ENCODE data around the gene GNA15. TPM values are rescaled to one million over a fixed set of nuclear protein-coding genes. Genes with fewer than 3 reads are reported as not detected.

Gene GNA15
- total and polyA plus RNA-seq, 7 donors, result 0.55 to 6.0 (median 4.6) TPM

DNA sequence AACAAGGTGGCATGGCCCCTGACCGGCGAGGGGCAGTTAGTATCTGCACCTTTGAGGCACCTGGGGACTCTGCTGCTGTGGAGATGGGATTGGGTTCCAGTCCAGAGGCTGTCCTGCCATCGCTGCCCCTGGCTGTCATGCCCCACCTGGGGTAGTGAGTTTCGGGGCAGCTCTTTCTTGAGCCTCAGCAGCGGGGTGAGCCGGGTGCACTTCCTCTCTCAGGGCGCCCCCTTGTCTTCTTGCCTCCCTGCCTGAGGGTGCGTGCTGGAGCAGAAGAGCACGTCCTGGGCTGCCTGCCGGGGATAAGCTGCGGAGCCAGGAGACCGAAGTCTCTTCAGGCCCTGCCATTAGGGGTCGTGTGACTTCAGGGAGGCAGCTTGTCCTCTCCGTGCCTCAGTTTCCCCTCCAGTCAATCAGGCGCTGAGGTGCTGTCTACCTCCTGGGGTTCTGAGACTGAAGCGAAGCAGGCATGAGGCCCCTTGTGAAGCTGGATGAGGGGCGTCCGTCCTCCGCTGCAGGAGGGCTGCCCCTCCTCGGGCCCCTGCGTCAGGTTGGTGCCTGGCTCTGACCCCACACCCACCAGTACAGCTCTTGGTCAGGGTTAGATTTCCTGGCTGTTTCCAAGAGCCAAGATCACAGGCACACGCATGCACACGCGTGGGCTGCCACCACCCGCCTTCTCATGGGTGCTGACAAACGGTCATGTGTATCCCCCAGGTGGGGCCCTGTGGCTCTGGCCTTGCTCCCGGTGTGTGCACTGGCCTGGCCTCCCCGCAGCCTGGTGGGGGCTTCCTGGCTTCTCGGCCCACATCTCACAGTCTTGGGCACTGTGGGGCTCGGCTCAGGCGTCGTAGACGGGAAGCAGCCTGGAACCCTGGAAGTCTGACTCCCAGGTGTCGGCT lies 33.3 kb upstream of the GNA15 start:
- Histone ChIP-seq H3K36me3 (no peaks in the 10 kb centered on the region), H3K4me3 (no peak overlapping the region), H3K9me3 (no peaks in the 10 kb centered on the region), H3K27me3 (no peaks in the 10 kb centered on the region), H3K27ac (no peak overlapping the region), H3K4me1 (peaks cover 2 to 83% (median 59%) of the 10 kb centered on the region in 4 donors)
- DNase-seq, result no peak
- WGBS, 2 donors, result 84 to 90% methylated on average over 34 of the region's 34 CpGs
- intact Hi-C loops (cut with DNase I), result no loop called here
- no peak for TF ChIP-seq POLR2AphosphoS5 (IDR thresholded peaks at IDR 0.05)
- no peak for TF ChIP-seq POLR2A (IDR thresholded peaks at IDR 0.05)
- TF ChIP-seq, protein P1, sequence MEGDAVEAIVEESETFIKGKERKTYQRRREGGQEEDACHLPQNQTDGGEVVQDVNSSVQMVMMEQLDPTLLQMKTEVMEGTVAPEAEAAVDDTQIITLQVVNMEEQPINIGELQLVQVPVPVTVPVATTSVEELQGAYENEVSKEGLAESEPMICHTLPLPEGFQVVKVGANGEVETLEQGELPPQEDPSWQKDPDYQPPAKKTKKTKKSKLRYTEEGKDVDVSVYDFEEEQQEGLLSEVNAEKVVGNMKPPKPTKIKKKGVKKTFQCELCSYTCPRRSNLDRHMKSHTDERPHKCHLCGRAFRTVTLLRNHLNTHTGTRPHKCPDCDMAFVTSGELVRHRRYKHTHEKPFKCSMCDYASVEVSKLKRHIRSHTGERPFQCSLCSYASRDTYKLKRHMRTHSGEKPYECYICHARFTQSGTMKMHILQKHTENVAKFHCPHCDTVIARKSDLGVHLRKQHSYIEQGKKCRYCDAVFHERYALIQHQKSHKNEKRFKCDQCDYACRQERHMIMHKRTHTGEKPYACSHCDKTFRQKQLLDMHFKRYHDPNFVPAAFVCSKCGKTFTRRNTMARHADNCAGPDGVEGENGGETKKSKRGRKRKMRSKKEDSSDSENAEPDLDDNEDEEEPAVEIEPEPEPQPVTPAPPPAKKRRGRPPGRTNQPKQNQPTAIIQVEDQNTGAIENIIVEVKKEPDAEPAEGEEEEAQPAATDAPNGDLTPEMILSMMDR (IDR thresholded peaks at IDR 0.05), result no peak
- TF ChIP-seq EP300 (IDR thresholded peaks at IDR 0.05), result no peak

GRCh38 chr19:3104708-3104983 lies 31.2 kb upstream of the GNA15 start:
- TF ChIP-seq POLR2A (IDR thresholded peaks at IDR 0.05) (no peak), EP300 (IDR thresholded peaks at IDR 0.05) (no peak), POLR2AphosphoS5 (IDR thresholded peaks at IDR 0.05) (no peak)
- TF ChIP-seq, protein P1 (IDR thresholded peaks at IDR 0.05), result no peak
- intact Hi-C loops (cut with DNase I), result loop anchor here (1.0 to 2.0 kb wide), 2 partner anchors 28 to 142 kb away; no protein-coding TSS in a partner anchor
- no peaks in the 10 kb centered on the region for H3K27me3 ChIP-seq
- no peaks in the 10 kb centered on the region for H3K9me3 ChIP-seq
- H3K4me3 ChIP-seq, result no peak overlapping the region
- H3K4me1 ChIP-seq, result peaks cover 0 to 62% (median 41%) of the 10 kb centered on the region in 4 donors
- no peak for DNase-seq
- WGBS, 2 donors, result 43 to 48% methylated on average over 10 of the region's 10 CpGs
- no peaks in the 10 kb centered on the region for H3K36me3 ChIP-seq
- H3K27ac ChIP-seq, result peak overlapping the region in 2 of 4 donors; percentile 22 to 64

DNA sequence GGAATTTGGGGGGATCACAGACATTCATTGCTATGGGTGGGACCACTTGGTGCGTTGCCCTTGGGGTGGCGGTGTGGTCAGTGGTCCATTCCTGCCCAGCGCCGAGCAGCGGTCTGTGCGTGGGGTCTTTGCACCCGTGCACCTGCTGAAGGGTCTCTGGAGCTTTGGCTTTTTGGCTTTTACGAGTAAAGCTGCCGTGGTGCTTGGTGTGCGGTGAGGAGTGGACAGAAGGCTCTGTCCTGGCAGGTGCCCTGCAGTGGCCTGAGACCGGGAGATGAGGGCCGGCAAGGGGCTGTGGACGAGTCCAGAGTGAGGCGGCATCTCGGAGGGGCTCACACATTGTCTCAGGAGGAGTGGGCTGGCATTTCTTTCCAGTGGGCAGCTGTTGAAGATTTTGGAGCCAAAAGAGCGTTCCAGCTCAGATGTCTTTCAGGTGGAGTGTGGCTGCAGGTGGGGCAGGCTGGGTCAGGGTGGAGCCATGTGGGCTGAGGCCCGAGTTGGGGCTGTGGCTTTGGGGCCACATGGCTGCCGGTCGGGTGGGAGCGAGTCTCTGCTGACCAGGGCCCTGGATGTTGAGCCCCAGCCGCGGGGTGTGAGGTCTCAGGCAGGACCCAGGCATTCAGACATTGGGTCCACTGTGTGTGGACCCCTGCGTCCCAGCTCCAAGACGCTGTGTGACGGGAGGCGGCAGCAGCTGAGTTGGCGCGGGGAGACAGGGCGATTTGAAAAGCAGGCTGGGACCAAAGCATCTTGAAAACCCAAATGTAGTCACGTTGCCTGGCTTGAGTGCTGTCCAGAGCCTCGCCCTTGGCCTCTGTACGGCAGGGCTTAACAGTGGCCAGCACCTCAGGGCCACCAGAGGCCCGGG lies 30.0 kb upstream of the GNA15 start:
- H3K9me3 ChIP-seq, result no peaks in the 10 kb centered on the region
- H3K4me1 ChIP-seq, result peaks cover 0 to 50% (median 29%) of the 10 kb centered on the region in 4 donors
- 75 to 86% methylated on average over 33 of the region's 33 CpGs for WGBS, 2 donors
- peaks cover 0 to 10% (median 2%) of the 10 kb centered on the region in 4 donors for H3K36me3 ChIP-seq
- H3K27ac ChIP-seq, result peak overlapping the region in 1 of 4 donors; percentile 18
- no peak for DNase-seq
- H3K27me3 ChIP-seq, result no peaks in the 10 kb centered on the region
- H3K4me3 ChIP-seq, result no peak overlapping the region
- intact Hi-C loops (cut with DNase I), result loop anchor here (2.0 kb wide), 1 partner anchor 143 kb away; no protein-coding TSS in a partner anchor
- TF ChIP-seq EP300 (IDR thresholded peaks at IDR 0.05) (no peak), POLR2AphosphoS5 (IDR thresholded peaks at IDR 0.05) (no peak)
- TF ChIP-seq, protein P1 (IDR thresholded peaks at IDR 0.05), result no peak

DNA sequence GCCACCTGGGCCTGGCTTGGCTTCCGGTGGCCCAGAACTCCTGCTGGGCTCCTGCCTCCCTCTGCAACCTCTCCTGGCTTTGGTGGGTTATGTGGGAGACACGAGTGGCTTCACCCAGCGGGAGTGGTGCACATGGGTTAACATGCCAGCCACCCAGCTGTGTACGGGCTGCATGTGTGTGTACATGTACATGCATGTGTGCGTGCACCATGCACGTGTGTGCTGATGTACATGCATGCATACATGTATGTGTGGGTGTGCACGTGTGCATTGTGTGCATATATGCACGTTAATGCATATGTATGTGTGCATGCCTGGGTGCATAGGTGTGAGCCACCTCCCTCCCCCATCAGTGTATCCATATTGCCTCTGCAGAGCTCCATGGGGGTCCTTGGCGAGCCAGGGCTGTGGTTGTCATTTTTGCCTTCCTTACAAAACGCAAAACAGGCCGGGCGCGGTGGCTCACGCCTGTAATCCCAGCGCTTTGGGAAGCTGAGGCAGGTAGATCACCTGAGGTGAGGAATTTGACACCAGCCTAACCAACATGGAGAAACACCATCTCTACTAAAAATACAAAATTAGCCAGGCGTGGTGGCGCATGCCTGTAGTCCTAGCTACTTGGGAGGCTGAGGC lies 29.2 kb upstream of the GNA15 start:
- H3K9me3 ChIP-seq, result no peaks in the 10 kb centered on the region
- H3K27me3 ChIP-seq, result no peaks in the 10 kb centered on the region
- H3K36me3 ChIP-seq, result peaks cover 0 to 17% (median 2%) of the 10 kb centered on the region in 4 donors
- 83 to 89% methylated on average over 17 of the region's 17 CpGs for WGBS, 2 donors
- no peak overlapping the region for H3K27ac ChIP-seq
- TF ChIP-seq EP300 (IDR thresholded peaks at IDR 0.05) (no peak), POLR2A (IDR thresholded peaks at IDR 0.05) (no peak), POLR2AphosphoS5 (IDR thresholded peaks at IDR 0.05) (no peak)
- TF ChIP-seq, protein P1 (IDR thresholded peaks at IDR 0.05), result no peak
- intact Hi-C loops (cut with DNase I), result no loop called here
- no peak overlapping the region for H3K4me3 ChIP-seq
- no peak for DNase-seq
- peaks cover 0 to 42% (median 23%) of the 10 kb centered on the region in 4 donors for H3K4me1 ChIP-seq

Data from sigmoid colon (tissue), 7 donors.